TTC549 (cell line): Measurements from ENCODE around the gene PKD1L1.
"Not testable (repeated sequence)": the region's sequence is repeated elsewhere in the genome, so short reads cannot be mapped to it uniquely, and the experiment has no call there.

Source experiments
- FAIRE-seq: peaks from 2 replicates; lab custom pipeline; 2012; peaks lifted over from hg19 to GRCh38; lab: Jason Lieb, UNC

The PKD1L1 gene

GRCh38 chr7:47762207-47762606, 186.1 kb downstream of the PKD1L1 start:
- no peak for FAIRE-seq

GRCh38 chr7:47759056-47759706, 189.1 kb downstream of the PKD1L1 start:
- no peak for FAIRE-seq

DNA sequence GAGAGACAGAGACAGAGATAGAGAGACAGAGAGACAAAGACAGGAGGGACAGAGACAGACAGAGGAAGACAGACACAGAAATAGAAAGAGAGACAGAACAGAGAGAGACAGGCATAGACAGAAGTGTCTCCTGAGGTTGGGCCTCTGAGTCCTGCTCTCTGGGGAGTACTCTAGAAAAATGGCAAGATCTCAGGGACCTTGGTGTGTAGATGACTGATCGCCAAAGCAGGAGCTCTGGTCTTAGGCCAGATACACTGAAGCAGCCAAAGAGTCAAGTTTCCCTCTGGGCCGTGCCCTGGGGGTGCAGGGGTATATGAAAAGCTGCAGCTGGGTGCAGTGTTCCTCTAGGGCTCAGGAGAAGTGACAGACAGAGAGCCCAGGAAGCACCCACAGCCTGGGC, 189.7 kb downstream of the PKD1L1 start:
- no peak for FAIRE-seq

- FAIRE-seq, result no peak
Observed at GRCh38 chr7:47757921-47758411, 190.3 kb downstream of the PKD1L1 start.

DNA sequence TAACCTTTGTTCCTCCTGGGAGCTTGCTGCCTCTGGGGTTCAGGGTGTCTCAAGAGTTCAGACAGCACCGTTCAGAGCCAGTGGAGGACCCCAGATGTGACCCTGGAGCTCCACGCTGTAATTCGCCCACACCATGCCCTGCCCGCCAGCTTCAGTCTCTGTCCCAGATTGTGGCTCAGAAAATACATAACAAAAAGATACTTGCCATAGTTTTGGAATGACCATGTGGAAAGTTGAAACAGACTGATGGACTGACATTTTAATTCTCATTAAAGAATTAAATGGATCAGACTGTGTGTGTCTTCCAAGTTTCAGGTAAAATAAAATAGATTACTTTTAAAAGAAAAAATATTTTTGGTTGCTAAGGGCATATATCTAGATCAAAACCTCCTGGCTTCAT, 191.6 kb downstream of the PKD1L1 start:
- FAIRE-seq, result no peak

- no peak for FAIRE-seq
Observed at GRCh38 chr7:47755248-47755647, 193.0 kb downstream of the PKD1L1 start.

DNA sequence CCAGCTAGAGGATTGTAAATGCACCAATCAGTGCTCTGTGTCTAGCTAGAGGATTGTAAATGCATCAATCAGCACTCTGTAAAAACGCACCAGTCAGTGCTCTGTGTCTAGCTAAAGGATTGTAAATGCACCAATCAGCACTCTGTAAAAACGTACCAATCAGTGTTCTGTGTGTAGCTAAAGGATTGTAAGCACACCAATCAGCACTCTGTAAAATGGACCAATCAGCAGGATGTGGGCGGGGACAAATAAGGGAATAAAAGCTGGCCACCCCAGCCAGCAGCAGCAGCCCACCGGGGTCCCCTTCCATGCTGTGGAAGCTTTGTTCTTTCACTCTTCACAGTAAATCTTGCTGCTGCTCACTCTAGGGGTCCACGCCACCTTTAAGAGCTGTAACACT, 196.5 kb downstream of the PKD1L1 start:
- not testable (repeated sequence) for FAIRE-seq

DNA sequence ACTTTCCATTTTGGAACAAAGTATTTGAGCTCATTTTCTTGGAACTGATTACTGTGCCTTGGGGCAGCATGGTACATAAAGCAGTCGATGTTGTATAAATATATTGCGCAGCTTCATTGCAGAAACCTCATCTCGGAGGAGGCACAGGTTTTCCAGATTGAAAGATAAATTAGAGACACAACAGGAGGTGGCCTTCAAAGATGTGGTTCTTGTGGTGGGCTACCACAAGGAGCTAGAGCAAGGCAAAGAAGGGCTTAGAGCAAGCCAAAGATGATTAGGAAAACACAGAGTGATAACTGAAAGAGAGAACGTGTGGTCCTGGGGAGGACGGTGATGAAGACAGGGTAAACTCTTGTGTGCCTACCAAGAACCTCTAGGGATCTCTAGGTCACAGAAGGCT, 197.2 kb downstream of the PKD1L1 start:
- no peak for FAIRE-seq

- FAIRE-seq, result no peak
Observed at GRCh38 chr7:47748041-47748440, 200.2 kb downstream of the PKD1L1 start.

DNA sequence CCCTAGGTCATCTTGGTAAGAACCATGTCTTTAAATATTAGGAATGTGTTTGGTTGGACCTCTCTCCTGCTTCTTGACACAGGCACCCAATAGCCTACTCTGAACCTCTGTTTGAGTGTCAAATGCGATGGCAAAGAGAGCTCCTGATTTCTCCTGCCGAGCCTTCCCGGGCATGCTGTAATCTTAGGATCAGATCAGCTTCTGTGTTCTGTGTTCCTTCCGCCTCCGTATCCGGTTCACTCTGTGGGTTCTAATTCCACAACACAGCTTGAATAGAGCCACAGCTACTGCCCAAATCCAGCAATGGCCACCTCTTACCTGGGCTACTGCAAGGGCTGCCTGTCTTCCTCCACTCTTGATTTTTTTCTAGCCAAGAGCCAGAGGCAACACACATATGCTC, 201.1 kb downstream of the PKD1L1 start:
- no peak for FAIRE-seq

DNA sequence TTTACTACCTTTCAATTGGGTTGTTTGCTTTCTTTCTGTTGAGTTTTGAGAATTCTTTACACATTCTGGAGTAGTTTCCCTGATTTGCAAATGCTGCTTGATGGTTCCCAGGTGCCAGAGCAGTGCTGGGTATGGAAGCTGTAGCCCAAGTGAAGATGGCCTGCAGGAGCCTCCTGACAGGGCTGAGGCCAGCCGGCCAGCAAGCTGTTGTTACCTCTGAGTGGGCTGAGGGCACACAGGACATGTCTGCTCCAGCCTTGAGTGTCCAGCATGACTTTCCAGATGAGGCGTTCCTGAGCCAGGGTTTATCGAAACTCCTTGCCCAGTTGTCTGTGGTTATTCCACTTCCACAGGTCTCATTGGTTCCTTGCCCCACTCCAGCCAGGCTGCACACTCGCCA, 201.8 kb downstream of the PKD1L1 start:
- no peak for FAIRE-seq

GRCh38 chr7:47744883-47745282, 203.4 kb downstream of the PKD1L1 start:
- FAIRE-seq, result no peak

- FAIRE-seq, result no peak
Observed at GRCh38 chr7:47743965-47744591, 204.2 kb downstream of the PKD1L1 start.

DNA sequence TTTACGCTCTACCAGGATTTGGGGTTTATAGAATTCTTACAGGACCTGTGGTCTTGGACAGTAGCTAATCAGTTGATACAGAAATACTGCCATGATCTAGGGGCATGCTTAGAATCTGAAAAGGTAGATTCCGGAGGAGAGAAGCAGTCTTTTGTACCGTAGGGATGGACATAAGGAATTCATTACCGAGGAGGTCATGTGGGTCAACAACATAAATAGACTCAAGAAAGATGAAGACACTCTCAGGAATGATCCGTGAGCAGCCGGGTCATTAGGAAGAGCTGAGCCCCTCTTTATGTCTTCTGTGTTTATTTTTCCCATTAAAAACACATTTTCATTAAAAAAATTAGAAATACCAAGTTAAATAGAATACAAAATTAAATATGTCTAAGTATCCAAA, 206.3 kb downstream of the PKD1L1 start:
- no peak for FAIRE-seq

GRCh38 chr7:47739891-47740290, 208.4 kb downstream of the PKD1L1 start:
- no peak for FAIRE-seq

GRCh38 chr7:47739301-47739875, 208.9 kb downstream of the PKD1L1 start:
- no peak for FAIRE-seq

DNA sequence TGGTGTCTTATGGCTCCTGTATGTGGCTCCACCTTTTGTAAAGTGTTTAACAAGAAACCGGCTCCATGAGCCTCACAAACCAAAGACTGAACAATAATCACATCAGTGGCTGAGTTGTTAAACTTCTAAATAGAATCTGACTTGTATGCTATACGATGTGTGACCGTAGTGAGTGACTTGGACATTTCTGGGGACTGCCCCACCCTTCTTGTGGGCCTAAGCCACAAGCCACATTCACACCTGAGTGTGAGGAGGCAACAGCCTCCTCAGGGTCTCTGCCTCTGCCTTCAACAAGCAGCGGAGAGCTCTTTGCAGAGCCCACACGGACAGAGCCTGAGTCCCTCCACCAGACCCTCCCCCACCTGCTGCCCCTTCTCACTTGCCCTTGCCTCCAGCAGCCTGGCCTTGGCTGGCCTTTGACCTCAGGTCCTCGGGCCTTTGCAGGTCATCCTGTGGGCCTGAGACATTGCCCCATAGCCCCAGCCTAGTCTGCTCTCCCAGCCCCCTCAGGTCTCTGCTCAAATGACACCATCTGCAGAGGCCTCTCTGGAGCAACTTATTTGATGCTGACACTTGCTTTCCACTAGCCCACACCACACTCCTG, 209.6 kb downstream of the PKD1L1 start:
- no peak for FAIRE-seq

GRCh38 chr7:47737601-47738000, 210.7 kb downstream of the PKD1L1 start:
- FAIRE-seq, result no peak

DNA sequence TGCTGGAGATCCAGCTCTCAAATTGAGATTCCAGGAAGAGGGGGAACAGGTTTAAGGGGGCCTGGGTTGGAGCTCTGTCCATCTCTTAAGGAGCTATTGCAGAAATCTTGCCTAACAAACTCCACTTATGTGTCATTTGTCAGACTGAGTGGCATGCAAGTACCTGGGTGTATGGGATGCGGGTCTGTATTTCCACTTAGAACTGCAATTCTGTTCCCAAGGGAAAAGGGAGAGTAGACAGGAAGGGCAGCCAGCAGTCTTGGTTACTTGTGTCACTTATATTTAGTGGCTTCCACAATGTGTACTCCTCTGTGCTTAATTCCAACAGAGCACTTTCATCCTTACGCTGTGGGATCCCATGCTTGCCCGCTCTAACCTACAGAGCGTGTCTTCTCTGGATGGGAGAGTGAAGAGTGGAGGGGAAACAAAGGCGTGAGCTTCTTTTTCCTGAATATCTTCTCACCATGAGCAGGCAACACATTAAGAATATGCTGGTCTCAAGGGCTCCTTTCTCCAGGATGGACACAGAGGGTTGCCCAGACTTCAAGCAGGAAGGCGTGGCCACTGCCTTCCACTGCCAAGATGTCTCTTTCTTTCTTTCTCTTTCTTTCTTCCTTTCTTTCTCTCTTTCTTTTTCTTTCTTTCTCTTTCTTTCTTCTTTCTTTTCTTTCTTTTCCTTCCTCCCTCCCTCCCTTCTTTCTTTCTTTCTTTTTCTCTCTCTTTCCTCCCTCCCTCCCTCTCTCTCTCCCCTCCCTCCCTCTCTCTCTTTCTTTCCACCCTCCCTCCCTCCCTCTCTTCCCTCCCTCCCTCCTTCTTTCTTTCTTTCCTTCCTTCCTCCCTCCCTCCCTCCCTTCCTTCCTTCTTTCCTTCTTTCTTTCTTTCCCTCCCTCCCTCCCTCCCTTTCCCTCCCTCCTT, 212.6 kb downstream of the PKD1L1 start:
- FAIRE-seq, result no peak

- no peak for FAIRE-seq
Observed at GRCh38 chr7:47734949-47735291, 213.3 kb downstream of the PKD1L1 start.

DNA sequence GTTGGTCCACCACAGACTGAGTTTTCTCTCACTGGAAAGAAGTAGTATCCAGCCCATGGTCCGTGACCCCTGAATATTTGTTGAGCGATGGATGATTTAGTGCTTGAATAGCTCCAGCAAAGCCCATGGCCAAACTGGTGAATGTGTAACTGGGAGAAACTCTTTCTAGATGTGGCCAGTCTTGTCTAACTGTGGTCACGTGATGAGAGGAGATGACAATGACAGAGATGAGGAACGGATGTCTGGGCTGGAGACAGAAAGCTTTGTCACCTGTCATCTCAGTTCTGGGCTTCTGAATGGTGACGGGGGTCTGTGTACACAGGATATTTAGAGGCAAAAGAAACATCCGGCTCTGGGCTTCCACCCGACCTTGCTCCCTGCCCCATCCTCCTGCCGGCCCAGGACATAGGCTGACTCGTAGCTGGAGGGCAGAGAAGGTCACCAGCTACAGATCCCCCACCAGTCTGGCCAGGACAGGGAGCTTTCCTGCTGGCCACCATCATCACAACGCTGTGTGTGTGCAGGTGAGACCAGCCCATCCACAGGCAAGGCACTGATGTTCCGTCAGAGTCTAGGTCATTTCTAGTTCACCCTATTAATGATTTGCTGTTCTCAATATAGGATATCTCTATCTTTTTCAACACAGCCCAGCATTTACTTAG, 213.8 kb downstream of the PKD1L1 start:
- FAIRE-seq, result no peak

GRCh38 chr7:47730142-47730541, 218.1 kb downstream of the PKD1L1 start:
- FAIRE-seq, result no peak
